Endothelial cell of umbilical vein (primary cell): ENCODE results near the gene METTL16. TPM values are rescaled to one million over a fixed set of nuclear protein-coding genes. Genes with fewer than 3 reads are reported as not detected.

Experiments
- BruUV-seq: library from RNA; stranded (reverse); fragments of 400-500 nt; replicated peaks from 2 replicates; lab custom pipeline; 2021; lab: Mats Ljungman, UMichigan
- CTCF ChIA-PET: fragments of 300-600, 350-600 bp; sonication (Branson Sonifier 250); formaldehyde crosslinking; loops from one replicate; lab custom pipeline; 2021; ENCODE audit warnings: antibody characterized with exemption, inconsistent platforms; lab: Charles Lee
- POLR2A ChIA-PET: fragments of 300-600, 350-600 bp; sonication (Branson Sonifier 250); formaldehyde crosslinking; loops from one replicate; lab custom pipeline; 2021; ENCODE audit warnings: antibody characterized with exemption, inconsistent platforms; lab: Charles Lee
- DNase-seq: peaks from one replicate; pipeline ENCODE4 v3.0.0-alpha.2; 2011; ENCODE audit warnings: low read depth, low spot score
- FAIRE-seq: peaks from 2 replicates; lab custom pipeline; 2011; peaks lifted over from hg19 to GRCh38; lab: Jason Lieb, UNC
- H2AFZ ChIP-seq: 2 replicates; pipeline ENCODE4 v1.6.0; 2012; ENCODE audit warnings: low read depth, low read length, control low read depth, inconsistent platforms
- H3K27ac ChIP-seq: 2 replicates; pipeline ENCODE4 v1.5.1; 2011; ENCODE audit warnings: low read depth, mild to moderate bottlenecking, control low read depth, low read length, moderate library complexity; ENCODE audit not compliant: insufficient read depth
- H3K27me3 ChIP-seq, 2 experiments: 2 replicates each; pipeline versions ENCODE4 v1.6.0 to v1.6.1; 2011; ENCODE audit warnings: low read length in 2 of 2, mixed read lengths in 1 of 2; ENCODE audit not compliant: control insufficient read depth in 2 of 2, insufficient read depth in 2 of 2
- H3K36me3 ChIP-seq, 2 experiments: 2 replicates in 1 of 2; 3 replicates in 1 of 2; pipeline ENCODE4 v1.5.1; 2011; ENCODE audit warnings: low read length in 2 of 2, mild to moderate bottlenecking in 1 of 2, moderate library complexity in 1 of 2; ENCODE audit not compliant: control insufficient read depth in 2 of 2, insufficient read depth in 2 of 2; ENCODE audit errors: extremely low read depth in 1 of 2
- H3K4me1 ChIP-seq: 3 replicates; pipeline ENCODE4 v1.5.1; 2011; ENCODE audit warnings: mild to moderate bottlenecking, low read length; ENCODE audit not compliant: control insufficient read depth, insufficient read depth; ENCODE audit errors: extremely low read depth
- H3K4me2 ChIP-seq: 2 replicates; pipeline ENCODE4 v1.6.1; 2011; ENCODE audit warnings: low read length, control low read depth, mixed read lengths; ENCODE audit not compliant: insufficient read depth
- H3K4me3 ChIP-seq, 3 experiments: fragments of 200-600 bp in 1 of 3; sonication (generic), shearing (Covaris generic) in 1 of 3; replicated peaks in 1 of 3; 2 replicates each; pipeline ENCODE4 v1.5.1; 2011 to 2016; ENCODE audit warnings: control low read depth in 3 of 3, low read length in 3 of 3, mild to moderate bottlenecking in 2 of 3, inconsistent platforms in 1 of 3, low read depth in 1 of 3, moderate library complexity in 1 of 3; ENCODE audit not compliant: insufficient read depth in 1 of 3
- H3K79me2 ChIP-seq: 2 replicates; pipeline ENCODE4 v1.6.0; 2012; ENCODE audit warnings: low read length, inconsistent platforms; ENCODE audit not compliant: control insufficient read depth, insufficient read depth
- H3K9ac ChIP-seq: replicated peaks from 2 replicates; pipeline ENCODE3; 2011; ENCODE audit warnings: low read length, control low read depth; ENCODE audit not compliant: insufficient read depth; ENCODE audit errors: extremely low read depth
- H3K9me1 ChIP-seq: replicated peaks from 3 replicates; pipeline ENCODE4 v1.6.0; 2011; ENCODE audit warnings: mild to moderate bottlenecking, low read length; ENCODE audit not compliant: control insufficient read depth, insufficient read depth; ENCODE audit errors: extremely low read depth
- H3K9me3 ChIP-seq: replicated peaks from 2 replicates; pipeline ENCODE4 v1.5.1; 2012; ENCODE audit warnings: low read length, inconsistent platforms; ENCODE audit not compliant: control insufficient read depth, insufficient read depth
- H4K20me1 ChIP-seq: replicated peaks from 2 replicates; pipeline ENCODE3; 2011; ENCODE audit warnings: mild to moderate bottlenecking, low read length; ENCODE audit not compliant: control insufficient read depth, insufficient read depth; ENCODE audit errors: extremely low read depth
- EZH2 ChIP-seq: IDR thresholded peaks from 2 replicates; pipeline ENCODE4 v1.6.1; 2012; ENCODE audit warnings: borderline replicate concordance, low read depth, mild to moderate bottlenecking, moderate library complexity, low read length, inconsistent platforms; ENCODE audit not compliant: severe bottlenecking
- FOS ChIP-seq: IDR thresholded peaks from 2 replicates; pipeline ENCODE4 v1.6.1; 2011; ENCODE audit warnings: mild to moderate bottlenecking, low read length, moderate library complexity, borderline replicate concordance; ENCODE audit not compliant: insufficient read depth
- GATA2 ChIP-seq: IDR thresholded peaks from 2 replicates; pipeline ENCODE4 v1.7.0; 2011; ENCODE audit warnings: low read depth, mild to moderate bottlenecking, moderate library complexity, mixed read lengths, low read length; ENCODE audit not compliant: insufficient read length, insufficient read depth
- JUN ChIP-seq: IDR thresholded peaks from 2 replicates; pipeline ENCODE4 v1.6.1; 2011; ENCODE audit warnings: borderline replicate concordance, low read depth; ENCODE audit not compliant: insufficient read length, insufficient read depth
- MYC ChIP-seq: IDR thresholded peaks from one replicate; pipeline ENCODE4 v1.6.1; 2011; ENCODE audit warnings: mild to moderate bottlenecking, low read depth, low read length
- POLR2A ChIP-seq: IDR thresholded peaks from 2 replicates; pipeline ENCODE4 v1.6.1; 2012; ENCODE audit warnings: low read depth, mild to moderate bottlenecking, control low read depth, low read length
- POLR2AphosphoS5 ChIP-seq: IDR thresholded peaks from 2 replicates; pipeline ENCODE4 v1.6.1; 2012; ENCODE audit warnings: low read depth, mild to moderate bottlenecking, control low read depth, low read length, moderate library complexity; ENCODE audit not compliant: insufficient read depth
- dilution Hi-C: fragments of 300-500 bp; cut with MboI; formaldehyde crosslinking; loops from one replicate; pipeline ENCODE4 v1.15.0; 2019; ENCODE audit warnings: low sequenced_read_pairs; ENCODE audit not compliant: extremely low pct_ligation_motif_present
- intact Hi-C: fragments of 100-400 bp; cut with micrococcal nuclease; formaldehyde crosslinking; loops from one replicate; pipeline ENCODE4 v1.10.0; 2022
- polyA plus RNA-seq, 4 experiments: library from polyadenylated mRNA; depleted of rRNA in 3 of 4; stranded (reverse) in 3 of 4; unstranded in 1 of 4; fragments of >200 nt; gene quantifications; 2 replicates each; pipeline versions ENCODE4 v1.2.1 to v1.2.3, GENCODE V29; 2011 to 2012; ENCODE audit warnings: missing spikeins in 1 of 4
- total RNA-seq: library from RNA; stranded (reverse); gene quantifications from 2 replicates; pipeline ENCODE4 v1.2.3, GENCODE V29; 2021
- TF ChIP-seq, protein P1 (sequence below): IDR thresholded peaks from 2 replicates; pipeline ENCODE4 v1.6.1; 2011; ENCODE audit not compliant: insufficient read depth, insufficient read length
- TF ChIP-seq, protein P2 (sequence below), 2 donors: IDR thresholded peaks; 1 replicate in 1 of 2; 2 replicates in 1 of 2; pipeline ENCODE4 v1.5.1; 2011; ENCODE audit warnings: low read length in 2 of 2, mild to moderate bottlenecking in 2 of 2, moderate library complexity in 2 of 2, control low read depth in 1 of 2, inconsistent platforms in 1 of 2, low read depth in 1 of 2; ENCODE audit not compliant: insufficient read depth in 1 of 2; ENCODE audit errors: extremely low read depth in 1 of 2

Gene METTL16
- total and polyA plus RNA-seq, 2 donors (not counting 3 experiments of a cell fraction or from before 2014, with no cell fraction given) = 11.0 to 24.7 TPM

DNA sequence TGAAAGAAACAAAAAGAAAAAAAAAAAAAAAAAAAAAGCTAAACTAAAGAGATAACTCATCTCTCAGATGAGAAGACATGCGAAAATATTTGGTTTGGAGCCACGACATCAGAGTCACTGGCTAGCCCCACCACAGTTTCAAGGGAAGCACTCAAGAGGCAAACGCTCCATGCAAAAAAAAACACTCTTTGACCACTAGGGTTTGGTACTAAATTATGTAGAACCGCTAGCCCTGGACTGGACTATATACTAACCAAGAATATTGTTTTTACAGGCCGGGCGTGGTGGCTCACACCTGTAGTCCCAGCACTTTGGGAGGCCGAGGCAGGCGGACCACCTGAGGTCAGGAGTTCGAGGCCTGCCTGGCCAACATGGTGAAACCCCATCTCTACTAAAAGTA, 37.3 kb downstream of the METTL16 start:
- Histone ChIP-seq H3K27ac (no peak overlapping the region), H3K4me2 (no peak overlapping the region), H3K27me3 (no peaks in the 10 kb centered on the region), H3K36me3 (peaks cover 0 to 3% of the 10 kb centered on the region in 2 experiments), H3K9me3 (no peaks in the 10 kb centered on the region), H4K20me1 (no peaks in the 10 kb centered on the region), H3K9me1 (no peaks in the 10 kb centered on the region), H3K9ac (no peak overlapping the region), H2AFZ (no peak overlapping the region), H3K79me2 (no peaks in the 10 kb centered on the region), H3K4me3 (no peak overlapping the region), H3K4me1 (no peaks in the 10 kb centered on the region)
- FAIRE-seq = no peak
- intact Hi-C loops (no loop called here), dilution Hi-C loops (no loop called here)
- POLR2A ChIA-PET = no interaction called here
- BruUV-seq = no TSS peak
- no peak for DNase-seq
- TF ChIP-seq POLR2A (no peak), FOS (no peak), GATA2 (no peak), EZH2 (no peak), POLR2AphosphoS5 (no peak), MYC (no peak), JUN (no peak)
- TF ChIP-seq, protein P1, sequence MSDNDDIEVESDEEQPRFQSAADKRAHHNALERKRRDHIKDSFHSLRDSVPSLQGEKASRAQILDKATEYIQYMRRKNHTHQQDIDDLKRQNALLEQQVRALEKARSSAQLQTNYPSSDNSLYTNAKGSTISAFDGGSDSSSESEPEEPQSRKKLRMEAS = no peak
- TF ChIP-seq, protein P2, sequence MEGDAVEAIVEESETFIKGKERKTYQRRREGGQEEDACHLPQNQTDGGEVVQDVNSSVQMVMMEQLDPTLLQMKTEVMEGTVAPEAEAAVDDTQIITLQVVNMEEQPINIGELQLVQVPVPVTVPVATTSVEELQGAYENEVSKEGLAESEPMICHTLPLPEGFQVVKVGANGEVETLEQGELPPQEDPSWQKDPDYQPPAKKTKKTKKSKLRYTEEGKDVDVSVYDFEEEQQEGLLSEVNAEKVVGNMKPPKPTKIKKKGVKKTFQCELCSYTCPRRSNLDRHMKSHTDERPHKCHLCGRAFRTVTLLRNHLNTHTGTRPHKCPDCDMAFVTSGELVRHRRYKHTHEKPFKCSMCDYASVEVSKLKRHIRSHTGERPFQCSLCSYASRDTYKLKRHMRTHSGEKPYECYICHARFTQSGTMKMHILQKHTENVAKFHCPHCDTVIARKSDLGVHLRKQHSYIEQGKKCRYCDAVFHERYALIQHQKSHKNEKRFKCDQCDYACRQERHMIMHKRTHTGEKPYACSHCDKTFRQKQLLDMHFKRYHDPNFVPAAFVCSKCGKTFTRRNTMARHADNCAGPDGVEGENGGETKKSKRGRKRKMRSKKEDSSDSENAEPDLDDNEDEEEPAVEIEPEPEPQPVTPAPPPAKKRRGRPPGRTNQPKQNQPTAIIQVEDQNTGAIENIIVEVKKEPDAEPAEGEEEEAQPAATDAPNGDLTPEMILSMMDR (IDR thresholded peaks at IDR 0.05; ENCODE audit: extremely low read depth in 1 of 2, insufficient read depth in 1 of 2, low read depth in 1 of 2, low read length in 2 of 2) = no peak
- CTCF ChIA-PET = interaction anchor here (0.5 to 0.9 kb wide), 2 partner anchors 8 kb away, joined by 3 read pairs; no protein-coding TSS in a partner anchor
